SU-DHL-6 (cell line): ENCODE measurements around the gene ERCC8.

Experiments used
- CTCF ChIP-seq: fragments of 200-600 bp; sonication (generic); IDR thresholded peaks from one replicate; pipeline ENCODE4 v1.5.1; 2017; ENCODE audit warnings: antibody characterized with exemption, mild to moderate bottlenecking, low read length, moderate library complexity; ENCODE audit not compliant: insufficient read depth, poor library complexity, severe bottlenecking
- EZH2phosphoT487 ChIP-seq: fragments of 200-600 bp; sonication (generic), shearing (Covaris generic); conservative IDR thresholded peaks from 2 replicates; pipeline ENCODE4 v1.6.1; 2018; ENCODE audit warnings: mild to moderate bottlenecking, antibody characterized with exemption, low read length, moderate library complexity, mixed read lengths

GRCh38 chr5:60959156-60959555 lies 14.3 kb upstream of the ERCC8 start:
- TF ChIP-seq CTCF (no peak), EZH2phosphoT487 (no peak)
